ENCODE data around the gene OSBP2.

OSBP2 gene

DNA sequence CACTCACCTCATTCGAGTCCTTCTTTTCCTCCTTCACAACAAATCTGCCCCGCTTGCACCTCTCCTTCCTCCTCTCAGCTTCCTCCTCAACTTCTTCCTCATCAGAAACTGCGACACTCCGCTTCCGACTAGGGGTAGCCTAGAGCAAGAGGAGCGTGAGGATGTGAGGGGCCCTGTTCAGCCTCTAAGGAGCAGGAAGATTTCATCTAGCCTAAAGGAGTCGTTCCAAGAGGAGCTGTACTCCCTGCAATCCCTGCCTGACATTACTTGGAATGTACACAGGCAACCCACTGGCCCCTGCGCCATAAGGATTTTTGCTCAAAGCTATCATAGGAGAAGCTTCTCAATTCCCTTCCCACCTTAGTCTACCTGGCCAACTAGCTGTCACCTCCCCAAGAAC lies 239.4 kb downstream of the OSBP2 start:
- no peak for DNase-seq (ENCODE audit: low read depth in 2 of 2)

DNA sequence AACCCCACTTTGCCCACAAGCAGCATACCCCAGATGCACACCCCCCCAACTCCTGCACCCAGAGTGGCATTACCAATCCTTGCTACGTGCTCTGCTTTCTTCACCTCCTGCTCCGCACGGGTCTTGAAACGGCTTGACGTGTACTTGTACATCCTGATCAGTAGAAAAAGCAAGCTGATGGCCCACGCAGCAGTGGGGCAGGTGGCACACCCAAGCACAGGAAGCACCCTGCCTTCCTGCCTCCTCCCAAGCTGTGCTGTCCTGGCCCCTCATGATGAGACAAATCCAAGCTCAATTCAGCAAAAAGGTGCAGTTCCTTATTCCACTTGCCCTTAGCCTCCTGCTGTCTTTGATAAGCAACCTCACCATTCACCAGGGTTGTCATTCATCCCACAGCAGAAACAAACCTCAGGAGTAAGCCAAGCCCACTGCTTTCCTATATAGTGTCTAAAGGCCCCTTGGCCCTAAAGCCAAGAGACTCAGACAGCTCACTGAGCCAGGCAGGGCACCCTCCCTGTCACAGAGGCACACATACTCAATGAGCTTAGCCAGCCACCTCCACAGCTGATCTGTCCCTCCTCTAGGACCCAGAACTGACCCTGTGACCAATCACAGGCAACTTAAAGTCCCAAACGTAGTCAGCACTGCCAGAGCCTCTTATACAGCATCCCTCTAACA lies 246.2 kb downstream of the OSBP2 start:
- DNase-seq (ENCODE audit: low read depth in 2 of 2), result peak in 1 of 2 donors; percentile 22

GRCh38 chr22:30941363-30941740 lies 246.7 kb downstream of the OSBP2 start:
- DNase-seq (ENCODE audit: low read depth in 2 of 2), result no peak

DNA sequence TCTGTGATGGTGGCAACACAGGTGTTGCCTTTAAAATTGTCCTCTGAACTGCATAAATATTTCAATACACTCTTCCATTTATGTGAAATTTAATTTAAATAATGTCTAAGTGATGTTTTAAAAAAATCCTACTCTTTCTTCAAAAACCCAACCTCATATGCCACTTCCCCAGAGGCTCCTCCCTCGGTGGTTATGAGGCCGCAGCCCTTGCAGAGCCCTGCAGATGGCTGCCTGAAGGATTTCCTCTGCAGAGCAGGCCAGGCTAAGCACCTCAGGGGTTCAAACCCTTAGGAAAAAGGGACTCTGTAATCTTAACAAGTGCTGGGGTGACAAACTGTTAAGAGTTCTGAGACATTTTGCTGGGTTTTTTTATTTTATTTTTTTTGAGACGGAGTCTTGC lies 248.7 kb downstream of the OSBP2 start:
- peak; percentile 17 to 24 for DNase-seq (ENCODE audit: low read depth in 2 of 2)

- no peak for DNase-seq (ENCODE audit: low read depth in 2 of 2)
Measured at GRCh38 chr22:30944986-30945385, 250.3 kb downstream of the OSBP2 start.

DNA sequence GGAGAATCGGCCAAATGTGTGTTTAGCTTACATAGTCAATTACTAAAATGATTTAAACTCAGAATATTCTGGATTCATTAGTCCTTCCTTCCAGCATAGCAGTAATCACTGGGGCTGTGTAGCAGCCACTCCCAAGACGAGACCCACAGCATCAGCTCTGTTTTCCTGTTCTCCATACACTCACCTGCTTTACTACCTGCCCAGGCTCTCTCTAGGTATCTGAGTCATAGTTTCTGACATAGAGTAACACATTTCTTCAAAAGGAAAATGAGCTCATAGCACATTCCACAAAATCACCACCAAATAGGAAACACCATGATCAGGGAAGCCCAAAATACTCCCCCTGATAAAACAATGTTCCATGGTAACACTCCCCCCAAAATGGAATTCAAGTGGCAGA lies 251.0 kb downstream of the OSBP2 start:
- DNase-seq (ENCODE audit: low read depth in 2 of 2), result no peak

DNA sequence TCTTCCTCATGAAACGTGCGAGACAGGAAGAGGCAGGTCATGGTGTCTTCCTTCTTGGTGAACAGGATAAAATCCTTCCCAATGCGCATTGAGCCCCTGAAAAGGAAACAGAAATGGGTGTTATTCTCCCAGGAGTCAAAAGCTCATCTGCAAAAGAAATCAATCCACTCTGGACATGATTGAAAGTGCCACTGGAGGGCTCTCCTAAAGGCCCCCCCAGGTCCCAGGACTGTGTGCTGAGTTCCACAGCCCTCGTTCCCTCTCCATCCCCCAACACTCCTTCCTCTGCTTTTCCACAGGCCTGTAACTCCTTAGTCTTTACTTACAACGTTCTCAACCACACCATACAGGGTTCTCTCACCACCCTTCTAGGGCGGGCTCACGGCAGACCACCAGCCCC lies 251.7 kb downstream of the OSBP2 start:
- DNase-seq (ENCODE audit: low read depth in 2 of 2), result no peak

DNA sequence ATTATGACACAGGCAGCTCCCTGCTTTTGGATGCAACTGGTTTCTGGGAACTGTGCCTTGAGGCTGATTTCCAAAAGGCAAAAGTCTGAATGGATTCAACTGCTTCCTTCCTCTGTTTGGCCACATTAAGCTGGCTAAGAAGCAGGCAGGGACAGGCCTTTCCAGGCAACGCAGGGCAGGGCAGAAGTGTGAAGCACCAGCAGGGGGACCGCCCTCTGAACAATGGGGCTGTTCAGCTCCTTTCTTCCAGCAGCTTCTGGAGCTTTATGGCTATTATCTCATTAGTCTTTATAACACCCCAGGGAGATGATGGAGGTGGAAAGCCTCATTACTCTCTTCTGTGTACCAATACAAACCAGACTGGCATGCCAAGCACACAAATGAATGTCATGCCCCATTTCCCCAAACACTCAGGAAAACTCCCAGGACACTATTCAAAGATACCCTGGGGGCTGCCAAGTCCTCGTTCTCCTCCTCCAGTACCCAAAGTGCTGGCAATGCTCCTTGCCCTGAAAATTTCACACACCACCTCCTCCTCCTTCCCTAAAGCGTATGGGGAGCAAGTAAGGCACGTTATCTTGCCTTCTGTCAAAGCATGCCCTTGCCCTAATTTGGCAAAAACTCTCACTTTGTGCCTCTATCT lies 252.6 kb downstream of the OSBP2 start:
- no peak for DNase-seq (ENCODE audit: low read depth in 2 of 2)

GRCh38 chr22:30947816-30948454 lies 253.3 kb downstream of the OSBP2 start:
- no peak for DNase-seq (ENCODE audit: low read depth in 2 of 2)

GRCh38 chr22:30948930-30949342 lies 254.3 kb downstream of the OSBP2 start:
- no peak for DNase-seq (ENCODE audit: low read depth in 2 of 2)

- no peak for DNase-seq (ENCODE audit: low read depth in 2 of 2)
Measured at GRCh38 chr22:30949934-30950660, 255.4 kb downstream of the OSBP2 start.

DNA sequence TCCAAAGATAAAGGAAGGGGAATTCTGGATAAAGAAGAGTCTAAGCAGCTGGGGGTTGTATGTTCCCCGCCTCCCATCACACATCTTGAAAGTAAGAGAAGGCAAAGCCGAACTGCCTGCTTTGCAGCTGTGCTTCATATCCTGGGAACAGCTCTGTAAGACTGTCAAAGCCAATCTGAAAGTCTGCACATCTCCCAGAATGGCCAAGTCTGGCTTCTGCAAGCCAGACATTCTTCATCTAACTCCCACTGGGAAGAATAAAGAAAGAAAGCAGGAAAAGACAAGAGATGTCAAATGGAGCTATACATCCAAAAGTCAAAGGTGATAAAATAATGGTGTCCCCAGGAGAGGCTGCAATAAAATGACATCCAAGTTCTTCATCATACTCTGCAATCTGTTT lies 258.5 kb downstream of the OSBP2 start:
- no peak for DNase-seq (ENCODE audit: low read depth in 2 of 2)

DNA sequence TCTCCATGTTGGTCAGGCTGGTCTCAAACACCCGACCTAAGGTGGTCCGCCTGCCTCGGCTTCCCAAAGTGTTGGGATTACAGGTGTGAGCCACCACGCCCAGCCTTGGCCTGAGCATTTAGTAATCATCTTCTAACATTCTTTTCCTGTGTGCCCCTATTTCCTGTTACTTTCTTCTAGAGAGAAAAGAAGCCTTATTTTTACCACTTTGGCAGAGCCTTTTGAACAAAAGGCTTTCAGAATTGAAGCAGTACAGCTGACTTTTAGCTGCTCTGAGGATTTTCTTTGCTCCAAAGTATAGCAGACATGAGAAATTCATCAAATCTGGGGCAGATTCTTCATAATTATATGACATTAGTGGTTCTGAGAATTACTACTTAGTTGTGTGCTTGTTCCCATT lies 260.5 kb downstream of the OSBP2 start:
- no peak for DNase-seq (ENCODE audit: low read depth in 2 of 2)

All from stimulated activated CD8-positive, alpha-beta memory T cell treated with anti-CD3 and anti-CD28 coated beads, Interleukin-7, amount 100 ng/mL, for 4 hours (primary cell).